NCI-H345 (cell line): ENCODE measurements around the gene CPZ.

Experiments used
- DNase-seq: peaks from one replicate; lab custom pipeline; 2025; lab: John Stamatoyannopoulos, UW

CPZ gene

GRCh38 chr4:8581094-8581861 lies 11.3 kb upstream of the CPZ start:
- no peak for DNase-seq

GRCh38 chr4:8582016-8582415 lies 10.5 kb upstream of the CPZ start:
- DNase-seq, result no peak

DNA sequence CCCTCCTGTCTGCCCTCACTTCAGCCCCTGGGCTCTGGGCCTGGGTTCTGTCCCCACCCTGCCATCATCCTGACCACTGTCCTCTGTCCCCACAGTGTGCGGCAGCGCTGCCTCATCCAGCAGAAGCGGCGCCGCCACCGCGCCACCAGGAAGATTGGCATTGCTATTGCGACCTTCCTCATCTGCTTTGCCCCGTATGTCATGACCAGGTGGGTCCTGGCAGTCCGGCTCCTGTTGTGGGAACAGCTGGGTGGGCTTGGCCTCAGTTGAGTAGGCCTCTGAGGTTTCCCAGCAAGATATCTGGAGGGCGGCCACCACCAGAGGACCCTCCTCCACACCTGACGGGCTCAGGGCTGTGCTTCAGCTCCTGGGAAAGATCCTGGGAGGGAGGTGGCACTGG lies 10.1 kb upstream of the CPZ start:
- no peak for DNase-seq

- DNase-seq, result no peak
Measured at GRCh38 chr4:8582941-8583654, 9.5 kb upstream of the CPZ start.

GRCh38 chr4:8583655-8584025 lies 8.9 kb upstream of the CPZ start:
- no peak for DNase-seq

GRCh38 chr4:8585186-8585585 lies 7.4 kb upstream of the CPZ start:
- DNase-seq, result no peak

DNA sequence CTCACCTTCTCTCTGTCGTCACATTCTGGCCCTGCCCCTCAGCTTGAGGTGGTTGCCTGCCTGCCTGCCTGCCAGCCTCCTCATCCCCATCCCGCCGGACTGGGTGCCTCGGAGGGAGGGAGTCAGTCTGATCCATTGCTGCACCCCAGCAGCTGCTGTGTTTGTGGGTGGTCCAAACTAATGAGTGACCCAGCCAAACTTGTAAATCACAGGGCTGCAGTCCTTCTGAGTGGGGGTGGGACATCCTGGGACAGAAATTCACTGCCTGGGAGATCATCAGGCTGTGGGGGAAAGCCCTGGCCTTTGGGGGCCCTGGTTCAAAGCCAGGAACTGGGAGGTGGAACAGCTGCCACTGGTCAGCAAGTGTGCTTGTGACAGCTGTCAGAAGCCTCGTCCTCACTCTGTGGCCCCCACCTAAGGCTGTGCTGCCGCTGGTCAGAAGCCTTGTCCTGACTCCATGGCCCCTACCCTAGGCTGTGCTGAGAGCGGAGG lies 6.8 kb upstream of the CPZ start:
- no peak for DNase-seq

DNA sequence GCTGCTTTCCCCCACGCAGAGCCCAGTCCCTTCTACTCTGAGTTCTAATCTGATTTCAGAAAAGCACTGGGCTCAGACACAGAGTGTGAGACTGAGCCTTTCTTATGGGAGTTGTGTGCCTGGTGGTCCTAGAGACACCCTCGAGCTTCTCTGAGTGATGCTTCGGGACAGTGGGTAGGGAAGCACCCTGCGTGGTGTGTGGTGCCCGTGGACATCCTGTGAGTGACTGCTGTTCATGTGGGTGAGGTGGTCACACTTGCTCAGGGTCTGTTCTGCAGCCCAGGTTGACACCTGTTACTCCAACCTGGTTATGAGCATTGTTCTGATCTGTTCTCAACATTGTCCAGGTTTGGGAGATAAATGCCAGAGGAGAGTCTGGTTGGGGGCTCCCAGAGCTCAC lies 6.3 kb upstream of the CPZ start:
- DNase-seq, result no peak

DNA sequence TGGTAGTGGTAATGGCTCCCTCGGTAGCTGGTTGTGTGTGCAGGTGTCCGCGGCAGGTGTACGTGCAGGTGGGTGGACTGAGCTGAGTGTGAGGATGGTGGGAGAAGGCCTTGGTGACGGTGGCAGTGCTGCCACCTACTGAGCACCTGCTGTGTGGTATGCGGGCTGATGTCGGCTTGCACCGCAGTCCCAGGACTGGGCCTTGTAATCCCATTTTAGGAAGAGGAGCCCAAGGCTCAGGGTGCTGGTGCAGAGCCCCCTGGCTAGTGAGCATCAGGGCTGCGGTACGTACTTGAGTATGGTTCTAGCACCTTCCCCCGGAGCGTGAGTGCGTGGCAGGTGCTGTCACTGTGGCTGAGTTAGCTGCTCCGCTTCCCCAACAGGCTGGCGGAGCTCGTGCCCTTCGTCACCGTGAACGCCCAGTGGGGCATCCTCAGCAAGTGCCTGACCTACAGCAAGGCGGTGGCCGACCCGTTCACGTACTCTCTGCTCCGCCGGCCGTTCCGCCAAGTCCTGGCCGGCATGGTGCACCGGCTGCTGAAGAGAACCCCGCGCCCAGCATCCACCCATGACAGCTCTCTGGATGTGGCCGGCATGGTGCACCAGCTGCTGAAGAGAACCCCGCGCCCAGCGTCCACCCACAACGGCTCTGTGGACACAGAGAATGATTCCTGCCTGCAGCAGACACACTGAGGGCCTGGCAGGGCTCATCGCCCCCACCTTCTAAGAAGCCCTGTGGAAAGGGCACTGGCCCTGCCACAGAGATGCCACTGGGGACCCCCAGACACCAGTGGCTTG lies 5.7 kb upstream of the CPZ start:
- DNase-seq, result no peak

GRCh38 chr4:8587469-8588195 lies 4.9 kb upstream of the CPZ start:
- no peak for DNase-seq

- DNase-seq, result no peak
Measured at GRCh38 chr4:8588196-8588470, 4.4 kb upstream of the CPZ start.

- DNase-seq, result no peak
Measured at GRCh38 chr4:8589336-8589735, 3.2 kb upstream of the CPZ start.

DNA sequence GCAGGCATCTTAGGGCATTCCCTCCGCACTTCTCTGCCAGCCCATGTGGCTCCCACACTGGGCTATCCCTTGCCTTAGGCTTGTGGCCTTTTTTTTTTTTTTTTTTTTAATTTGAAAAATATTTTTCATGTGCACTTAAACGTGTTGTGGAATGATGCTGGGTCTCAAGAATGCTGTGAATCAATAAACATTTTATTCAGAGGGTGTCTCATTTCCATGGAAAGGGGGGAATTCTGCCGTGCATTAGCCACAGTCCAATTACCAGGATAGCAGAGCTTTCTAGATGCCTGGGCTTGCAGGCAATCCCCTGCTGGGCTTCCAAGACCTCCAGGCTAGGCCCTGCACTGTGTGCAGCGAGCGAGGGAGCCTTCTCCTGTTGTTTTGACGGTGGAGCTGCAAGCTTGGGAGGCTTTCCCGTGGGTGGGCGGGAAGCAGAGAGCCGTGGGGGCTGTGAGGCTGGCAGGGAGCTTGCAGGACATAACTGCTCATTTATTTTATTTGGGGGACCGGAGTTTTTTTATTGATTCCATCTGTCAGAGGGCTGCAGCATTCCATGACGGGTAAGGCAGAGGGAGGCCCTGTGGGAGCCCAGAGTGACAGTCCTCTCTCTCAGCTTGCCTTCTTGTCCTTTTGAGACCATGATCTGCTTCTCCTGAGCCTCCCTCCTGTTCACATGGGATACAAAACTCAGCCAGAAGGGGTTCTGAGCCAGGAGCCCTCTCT lies 2.6 kb upstream of the CPZ start:
- no peak for DNase-seq

DNA sequence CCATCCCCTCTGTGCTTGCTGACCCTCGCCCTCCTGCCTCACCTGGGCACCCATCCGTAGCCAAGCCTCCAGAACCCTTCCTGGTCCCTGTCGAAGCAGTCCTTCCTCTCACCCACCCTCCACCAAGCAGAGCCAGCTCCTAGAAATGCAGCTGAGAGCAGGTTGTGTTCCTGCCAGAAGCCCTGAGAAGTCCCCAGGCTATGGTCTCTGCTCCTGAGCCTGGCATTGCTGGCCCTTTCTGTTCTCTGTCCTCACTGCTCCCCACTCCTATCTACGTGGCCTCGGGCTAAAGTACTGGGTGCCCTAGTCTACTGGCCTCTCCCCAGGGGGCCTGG lies 2.1 kb upstream of the CPZ start:
- DNase-seq, result no peak

DNA sequence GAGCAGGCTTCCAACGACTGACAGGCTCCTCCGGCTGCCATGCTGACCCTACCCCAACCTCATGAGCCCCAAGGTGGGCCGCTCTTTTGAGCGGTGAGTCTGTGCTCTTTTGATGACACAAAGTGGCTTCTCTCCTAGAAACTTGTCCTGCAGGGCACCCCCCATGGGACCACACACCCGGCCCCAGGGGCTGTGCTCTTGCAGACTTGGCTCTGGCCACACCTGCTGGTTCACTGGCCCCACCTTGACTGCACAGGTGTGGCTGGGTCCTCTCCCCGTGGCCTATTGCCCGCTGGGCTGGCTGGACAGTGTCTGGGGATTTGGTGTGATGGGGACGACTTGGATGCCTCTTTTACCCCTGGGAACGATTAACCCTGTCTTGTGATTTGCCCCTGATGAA lies 1.5 kb upstream of the CPZ start:
- DNase-seq, result no peak

GRCh38 chr4:8591626-8592365 lies 769 bp upstream of the CPZ start:
- DNase-seq, result no peak

GRCh38 chr4:8593264-8594096 lies 915 bp downstream of the CPZ start:
- DNase-seq, result no peak

- DNase-seq, result peak; percentile 15
Measured at GRCh38 chr4:8594097-8595038, 1.8 kb downstream of the CPZ start.
